GM12864 (cell line): ENCODE measurements around the gene CCL7.
A peak's percentile ranks its signal among the peaks of the same experiment; 100 is the strongest.

ENCODE experiments used
- DNase-seq: peaks from one replicate; pipeline ENCODE4 v3.0.0-alpha.2; 2011; ENCODE audit warnings: low read depth
- H3K4me3 ChIP-seq: 2 replicates; pipeline ENCODE4 v1.5.1; 2011; ENCODE audit warnings: mild to moderate bottlenecking, low read depth, low read length, control low read depth
- TF ChIP-seq, protein P1 (sequence below): IDR thresholded peaks from 2 replicates; pipeline ENCODE4 v1.5.1; 2011; ENCODE audit warnings: low read depth, mild to moderate bottlenecking, moderate library complexity, low read length, control low read depth, inconsistent platforms; ENCODE audit errors: missing control alignments

Gene CCL7

DNA sequence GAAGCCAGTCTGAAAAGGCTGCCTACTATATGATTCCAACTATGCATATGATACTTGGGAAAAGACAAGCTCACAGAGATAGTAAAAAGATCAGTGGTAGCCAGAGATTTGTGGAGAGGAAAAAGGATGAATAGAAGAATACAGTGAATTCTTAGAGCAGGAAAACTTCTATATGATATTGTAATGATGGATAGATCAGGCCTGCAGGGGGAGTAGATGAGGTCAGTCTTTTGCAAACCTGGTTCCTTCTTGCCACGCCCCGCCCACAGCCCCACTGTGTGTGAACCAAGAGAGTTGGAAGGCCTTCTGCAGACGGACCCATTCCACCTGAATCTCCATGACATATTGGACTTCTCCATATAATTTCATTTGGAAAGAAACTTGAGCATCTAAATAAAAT is 48.5 kb downstream of the CCL7 start:
- H3K4me3 ChIP-seq: no peak overlapping the region
- TF ChIP-seq, protein P1, sequence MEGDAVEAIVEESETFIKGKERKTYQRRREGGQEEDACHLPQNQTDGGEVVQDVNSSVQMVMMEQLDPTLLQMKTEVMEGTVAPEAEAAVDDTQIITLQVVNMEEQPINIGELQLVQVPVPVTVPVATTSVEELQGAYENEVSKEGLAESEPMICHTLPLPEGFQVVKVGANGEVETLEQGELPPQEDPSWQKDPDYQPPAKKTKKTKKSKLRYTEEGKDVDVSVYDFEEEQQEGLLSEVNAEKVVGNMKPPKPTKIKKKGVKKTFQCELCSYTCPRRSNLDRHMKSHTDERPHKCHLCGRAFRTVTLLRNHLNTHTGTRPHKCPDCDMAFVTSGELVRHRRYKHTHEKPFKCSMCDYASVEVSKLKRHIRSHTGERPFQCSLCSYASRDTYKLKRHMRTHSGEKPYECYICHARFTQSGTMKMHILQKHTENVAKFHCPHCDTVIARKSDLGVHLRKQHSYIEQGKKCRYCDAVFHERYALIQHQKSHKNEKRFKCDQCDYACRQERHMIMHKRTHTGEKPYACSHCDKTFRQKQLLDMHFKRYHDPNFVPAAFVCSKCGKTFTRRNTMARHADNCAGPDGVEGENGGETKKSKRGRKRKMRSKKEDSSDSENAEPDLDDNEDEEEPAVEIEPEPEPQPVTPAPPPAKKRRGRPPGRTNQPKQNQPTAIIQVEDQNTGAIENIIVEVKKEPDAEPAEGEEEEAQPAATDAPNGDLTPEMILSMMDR: peak; percentile 44
- no peak for DNase-seq

DNA sequence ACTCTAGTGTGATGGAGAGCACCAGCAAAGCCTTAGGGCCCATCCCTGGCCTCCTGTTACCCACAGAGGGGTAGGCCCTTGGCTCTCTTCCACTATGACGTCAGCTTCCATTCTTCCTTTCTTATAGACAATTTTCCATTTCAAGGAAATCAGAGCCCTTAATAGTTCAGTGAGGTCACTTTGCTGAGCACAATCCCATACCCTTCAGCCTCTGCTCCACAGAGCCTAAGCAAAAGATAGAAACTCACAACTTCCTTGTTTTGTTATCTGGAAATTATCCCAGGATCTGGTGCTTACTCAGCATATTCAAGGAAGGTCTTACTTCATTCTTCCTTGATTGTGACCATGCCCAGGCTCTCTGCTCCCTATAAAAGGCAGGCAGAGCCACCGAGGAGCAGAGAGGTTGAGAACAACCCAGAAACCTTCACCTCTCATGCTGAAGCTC is 49.0 kb downstream of the CCL7 start, which contains the start of gene CCL8:
CCL8 (plus strand) TSS at position 397 of the 445 bp plus-strand sequence. CDS start 67 bp downstream, outside the sequence.
- no peak within 1 kb of the TSS for H3K4me3 ChIP-seq
- TF ChIP-seq, protein P1: no peak
- DNase-seq: no peak
